Stomach (tissue), 4 donors: ENCODE data around the gene ERC2.

Source experiments
- EP300 ChIP-seq: sonication (generic); formaldehyde crosslinking; IDR thresholded peaks from one replicate; pipeline ENCODE4 v1.6.1; 2017; ENCODE audit warnings: antibody characterized with exemption
- POLR2AphosphoS5 ChIP-seq, 3 donors: sonication (generic); formaldehyde crosslinking; IDR thresholded peaks; one replicate each; pipeline ENCODE4 v1.6.1; 2016; ENCODE audit warnings: antibody characterized with exemption in 3 of 3
- TF ChIP-seq, protein P1 (sequence below), 7 experiments: fragments of 450-650 bp in 4 of 7; fragments of 200-600 bp in 3 of 7; sonication (generic) in 3 of 7; IDR thresholded peaks; one replicate each; pipeline ENCODE4 v1.5.1; 2016 to 2019; ENCODE audit warnings: antibody characterized with exemption in 7 of 7, control low read depth in 2 of 7, mild to moderate bottlenecking in 1 of 7

DNA sequence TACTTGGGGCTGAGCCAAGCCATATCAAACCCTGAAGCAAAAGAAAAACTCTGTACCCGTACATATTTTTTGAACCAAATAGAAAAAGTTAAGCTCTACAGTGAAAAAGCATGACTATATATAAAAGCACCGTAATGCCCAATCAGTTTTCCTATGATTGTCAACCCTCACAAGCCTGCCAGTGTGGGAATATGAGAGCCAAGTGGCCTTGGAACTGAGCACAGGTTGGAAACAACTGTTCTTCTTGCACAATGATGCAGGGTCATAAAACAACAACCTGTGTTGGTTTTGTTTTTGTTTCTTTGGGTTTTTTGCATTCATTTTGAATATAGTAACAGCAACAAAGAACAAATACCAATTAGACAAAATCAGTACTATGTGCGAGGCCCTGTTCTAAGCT lies 3.5 kb upstream of the ERC2 start:
- TF ChIP-seq EP300 (no peak), POLR2AphosphoS5 (IDR thresholded peaks at IDR 0.05) (no peak)
- TF ChIP-seq, protein P1, sequence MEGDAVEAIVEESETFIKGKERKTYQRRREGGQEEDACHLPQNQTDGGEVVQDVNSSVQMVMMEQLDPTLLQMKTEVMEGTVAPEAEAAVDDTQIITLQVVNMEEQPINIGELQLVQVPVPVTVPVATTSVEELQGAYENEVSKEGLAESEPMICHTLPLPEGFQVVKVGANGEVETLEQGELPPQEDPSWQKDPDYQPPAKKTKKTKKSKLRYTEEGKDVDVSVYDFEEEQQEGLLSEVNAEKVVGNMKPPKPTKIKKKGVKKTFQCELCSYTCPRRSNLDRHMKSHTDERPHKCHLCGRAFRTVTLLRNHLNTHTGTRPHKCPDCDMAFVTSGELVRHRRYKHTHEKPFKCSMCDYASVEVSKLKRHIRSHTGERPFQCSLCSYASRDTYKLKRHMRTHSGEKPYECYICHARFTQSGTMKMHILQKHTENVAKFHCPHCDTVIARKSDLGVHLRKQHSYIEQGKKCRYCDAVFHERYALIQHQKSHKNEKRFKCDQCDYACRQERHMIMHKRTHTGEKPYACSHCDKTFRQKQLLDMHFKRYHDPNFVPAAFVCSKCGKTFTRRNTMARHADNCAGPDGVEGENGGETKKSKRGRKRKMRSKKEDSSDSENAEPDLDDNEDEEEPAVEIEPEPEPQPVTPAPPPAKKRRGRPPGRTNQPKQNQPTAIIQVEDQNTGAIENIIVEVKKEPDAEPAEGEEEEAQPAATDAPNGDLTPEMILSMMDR (IDR thresholded peaks at IDR 0.05), result no peak
